Peyer's patch (tissue), 4 donors: ENCODE results near the gene ZNF785. TPM values are rescaled to one million over a fixed set of nuclear protein-coding genes. Genes with fewer than 3 reads are reported as not detected.

Experiments
- DNase-seq, 3 donors: peaks; one replicate each; pipeline ENCODE4 v3.0.0-alpha.2; 2017 to 2019
- H3K27ac ChIP-seq, 4 donors: fragments of 200-600 bp; sonication (generic); one replicate each; pipeline ENCODE4 v1.5.1; 2016 to 2019
- H3K27me3 ChIP-seq, 2 donors: fragments of 200-600 bp; sonication (generic); one replicate each; pipeline ENCODE4 v1.5.1; 2019
- H3K36me3 ChIP-seq, 3 donors: fragments of 200-600 bp; sonication (generic); one replicate each; pipeline ENCODE4 v1.5.1; 2016 to 2019
- H3K4me1 ChIP-seq, 4 donors: fragments of 200-600 bp; sonication (generic); one replicate each; pipeline ENCODE4 v1.5.1; 2016 to 2019
- H3K4me3 ChIP-seq, 4 donors: fragments of 200-600 bp; sonication (generic); 1 replicate in 3 of 4; 2 replicates in 1 of 4; pipeline ENCODE4 v1.5.1; 2016 to 2019; ENCODE audit warnings: mild to moderate bottlenecking in 1 of 4
- H3K9me3 ChIP-seq, 4 donors: fragments of 200-600 bp; sonication (generic); one replicate each; pipeline ENCODE4 v1.5.1; 2016 to 2019; ENCODE audit warnings: mild to moderate bottlenecking in 1 of 4
- CTCF ChIP-seq, 6 experiments: fragments of 450-650 bp in 4 of 6; fragments of 200-600 bp in 2 of 6; sonication (generic) in 1 of 6; IDR thresholded peaks; one replicate each; pipeline ENCODE4 v1.5.1; 2017 to 2019; ENCODE audit warnings: antibody characterized with exemption in 6 of 6, mild to moderate bottlenecking in 3 of 6, moderate library complexity in 1 of 6
- POLR2A ChIP-seq, 2 donors: fragments of 450-650 bp; IDR thresholded peaks; one replicate each; pipeline ENCODE4 v1.5.1; 2017; ENCODE audit warnings: antibody characterized with exemption in 2 of 2, mild to moderate bottlenecking in 2 of 2, moderate library complexity in 2 of 2
- total RNA-seq, 4 donors: library from RNA; depleted of rRNA; stranded (reverse); fragments of >200 nt; gene quantifications; one replicate each; pipeline ENCODE4 v1.1.0, GENCODE V29; 2016

Gene ZNF785
- total RNA-seq, 4 donors from 2014 or later = 13.7 to 55.0 (median 29.3) TPM

- no peak overlapping the region for H3K27ac ChIP-seq
- TF ChIP-seq CTCF (IDR thresholded peaks at IDR 0.05) (no peak), POLR2A (IDR thresholded peaks at IDR 0.05) (no peak)
- peak overlapping the region in 1 of 4 donors; percentile 96 for H3K4me3 ChIP-seq
- H3K36me3 ChIP-seq = peaks cover 0 to 27% (median 0%) of the 10 kb centered on the region in 3 donors
- no peak for DNase-seq
- peaks cover 0 to 36% (median 5%) of the 10 kb centered on the region in 4 donors for H3K4me1 ChIP-seq
- no peaks in the 10 kb centered on the region for H3K27me3 ChIP-seq
- no peaks in the 10 kb centered on the region for H3K9me3 ChIP-seq
These were observed 29.4 kb downstream of the ZNF785 start for GRCh38 chr16:30556125-30556473.

GRCh38 chr16:30555315-30556124 lies 30.0 kb downstream of the ZNF785 start:
- Histone ChIP-seq H3K9me3 (no peaks in the 10 kb centered on the region), H3K27ac (no peak overlapping the region), H3K4me1 (peaks cover 0 to 31% (median 5%) of the 10 kb centered on the region in 4 donors), H3K36me3 (peaks cover 0 to 27% (median 0%) of the 10 kb centered on the region in 3 donors), H3K27me3 (no peaks in the 10 kb centered on the region), H3K4me3 (no peak overlapping the region)
- DNase-seq = no peak
- no peak for TF ChIP-seq CTCF (IDR thresholded peaks at IDR 0.05)

DNA sequence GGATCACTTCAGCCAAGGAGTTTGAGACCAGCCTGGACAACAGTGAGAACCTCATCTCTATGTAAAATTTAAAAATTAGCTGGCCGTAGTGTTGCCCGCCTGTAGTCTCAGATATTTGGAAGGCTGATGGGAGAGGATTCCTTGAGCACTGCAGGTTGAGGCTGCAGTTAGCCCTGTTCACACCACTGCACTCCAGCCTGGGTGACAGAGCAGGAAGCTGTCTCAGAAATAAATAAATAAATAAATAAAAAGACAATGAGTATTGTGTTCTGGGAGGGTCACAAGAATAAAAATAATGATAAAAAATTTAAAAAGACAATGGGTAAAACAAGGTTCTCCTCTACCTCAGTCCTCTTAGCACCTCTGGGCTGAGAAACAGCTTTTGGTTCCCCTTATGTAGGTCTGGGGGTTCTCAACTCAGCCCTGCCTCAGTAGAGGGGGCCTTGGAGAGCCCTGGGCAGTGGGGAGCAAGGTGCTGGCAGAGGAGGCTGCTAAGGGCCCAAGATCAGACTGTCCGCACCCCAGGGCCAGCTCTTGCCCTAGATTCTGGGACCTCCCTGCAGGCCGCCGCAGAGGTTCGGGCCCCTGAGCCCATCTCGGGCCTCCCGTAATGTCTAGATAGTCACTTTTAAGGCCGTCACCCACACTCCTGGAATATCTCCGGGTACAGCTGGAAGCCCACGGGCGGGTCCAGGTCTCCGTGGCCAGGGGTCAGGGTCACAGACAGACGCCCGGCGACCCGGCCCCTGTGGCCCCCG lies 30.8 kb downstream of the ZNF785 start:
- TF ChIP-seq POLR2A (IDR thresholded peaks at IDR 0.05) (no peak), CTCF (IDR thresholded peaks at IDR 0.05) (no peak)
- Histone ChIP-seq H3K36me3 (peaks cover 0 to 27% (median 0%) of the 10 kb centered on the region in 3 donors), H3K27ac (no peak overlapping the region), H3K27me3 (no peaks in the 10 kb centered on the region), H3K9me3 (no peaks in the 10 kb centered on the region), H3K4me1 (peaks cover 0 to 28% (median 5%) of the 10 kb centered on the region in 4 donors), H3K4me3 (no peak overlapping the region)
- no peak for DNase-seq

DNA sequence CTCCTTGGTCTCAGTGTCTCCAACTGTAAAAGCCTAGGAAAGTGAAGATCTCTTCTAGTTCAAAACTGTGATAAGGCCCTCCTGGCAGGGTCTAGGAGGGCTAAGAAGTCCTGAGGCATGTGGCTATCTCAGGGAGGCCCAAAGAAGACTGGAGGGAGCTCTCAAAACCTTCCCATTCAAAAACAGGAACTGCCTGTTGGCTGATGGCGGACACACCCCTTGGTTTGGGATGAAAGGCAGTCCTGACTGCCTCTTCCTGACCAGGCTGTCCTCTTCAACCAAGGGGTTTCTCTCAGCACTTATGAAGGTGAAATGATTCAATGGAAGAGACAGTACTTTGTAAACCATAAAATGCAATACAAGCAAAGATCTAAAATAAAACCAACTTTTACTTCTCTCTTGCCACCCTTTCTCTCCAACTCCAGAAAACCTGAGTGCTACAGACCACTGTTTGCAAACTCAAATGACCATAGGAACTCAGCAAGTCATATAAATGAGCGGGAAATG lies 32.1 kb downstream of the ZNF785 start:
- Histone ChIP-seq H3K27ac (peak overlapping the region in 1 of 4 donors; percentile 5), H3K27me3 (no peaks in the 10 kb centered on the region), H3K4me1 (peaks cover 0 to 25% (median 5%) of the 10 kb centered on the region in 4 donors), H3K4me3 (no peak overlapping the region), H3K36me3 (peaks cover 0 to 27% (median 0%) of the 10 kb centered on the region in 3 donors), H3K9me3 (no peaks in the 10 kb centered on the region)
- TF ChIP-seq CTCF (IDR thresholded peaks at IDR 0.05) (no peak), POLR2A (IDR thresholded peaks at IDR 0.05) (no peak)
- no peak for DNase-seq

DNA sequence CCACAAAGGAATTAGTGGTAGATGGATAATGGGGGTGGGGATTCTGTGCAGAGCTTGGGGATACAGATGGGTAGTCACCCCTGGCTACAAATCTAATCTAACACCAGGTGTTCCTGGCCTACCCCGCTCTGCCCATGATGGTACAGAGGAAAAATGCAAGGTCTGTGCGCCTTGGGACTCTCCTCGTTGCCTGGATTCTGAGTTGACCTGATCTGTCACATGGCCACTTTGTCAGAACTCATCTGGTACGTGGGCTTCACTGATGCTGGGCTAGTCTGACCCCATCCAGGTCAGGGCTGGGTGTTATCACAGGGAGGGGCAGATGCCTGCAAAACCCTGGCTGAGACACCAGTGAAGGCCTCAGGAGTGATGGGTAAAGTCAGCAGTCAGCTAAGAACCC lies 32.5 kb downstream of the ZNF785 start:
- TF ChIP-seq CTCF (IDR thresholded peaks at IDR 0.05) (no peak), POLR2A (IDR thresholded peaks at IDR 0.05) (no peak)
- Histone ChIP-seq H3K4me3 (no peak overlapping the region), H3K27ac (peak overlapping the region in 2 of 4 donors; percentile 5 to 19), H3K27me3 (no peaks in the 10 kb centered on the region), H3K36me3 (peaks cover 0 to 27% (median 0%) of the 10 kb centered on the region in 3 donors), H3K9me3 (no peaks in the 10 kb centered on the region), H3K4me1 (peaks cover 0 to 29% (median 5%) of the 10 kb centered on the region in 4 donors)
- no peak for DNase-seq
